Activated T-cell treated with anti-CD3 and anti-CD28 coated beads for 4 hours (primary cell): Measurements from ENCODE around the gene DNAJA3.
"Not testable (repeated sequence)": the region's sequence is repeated elsewhere in the genome, so short reads cannot be mapped to it uniquely, and the experiment has no call there.

Source experiments
- DNase-seq: peaks from one replicate; pipeline ENCODE4 v3.0.0-alpha.2; 2020

The DNAJA3 gene

GRCh38 chr16:4388271-4389021, 37.2 kb upstream of the DNAJA3 start:
- no peak for DNase-seq

- DNase-seq: no peak
Measured at GRCh38 chr16:4389051-4389955, 36.4 kb upstream of the DNAJA3 start.

- no peak for DNase-seq
Measured at GRCh38 chr16:4390266-4391260, 35.1 kb upstream of the DNAJA3 start.

GRCh38 chr16:4391631-4392381, 33.9 kb upstream of the DNAJA3 start:
- no peak for DNase-seq

- DNase-seq: no peak
Measured at GRCh38 chr16:4392382-4393239, 33.1 kb upstream of the DNAJA3 start.

GRCh38 chr16:4393240-4393600, 32.4 kb upstream of the DNAJA3 start:
- DNase-seq: no peak

GRCh38 chr16:4393850-4394249, 31.8 kb upstream of the DNAJA3 start:
- not testable (repeated sequence) for DNase-seq

- DNase-seq: no peak
Measured at GRCh38 chr16:4395055-4395726, 30.5 kb upstream of the DNAJA3 start.

GRCh38 chr16:4399001-4399730, 26.5 kb upstream of the DNAJA3 start:
- DNase-seq: no peak

- no peak for DNase-seq
Measured at GRCh38 chr16:4401094-4401501, 24.6 kb upstream of the DNAJA3 start.

GRCh38 chr16:4401510-4401909, 24.2 kb upstream of the DNAJA3 start:
- no peak for DNase-seq

GRCh38 chr16:4402439-4403132, 23.1 kb upstream of the DNAJA3 start:
- peak; percentile 53 for DNase-seq

- no peak for DNase-seq
Measured at GRCh38 chr16:4403133-4403949, 22.3 kb upstream of the DNAJA3 start.

- no peak for DNase-seq
Measured at GRCh38 chr16:4404247-4404966, 21.3 kb upstream of the DNAJA3 start.

- DNase-seq: no peak
Measured at GRCh38 chr16:4404967-4405696, 20.5 kb upstream of the DNAJA3 start.

- no peak for DNase-seq
Measured at GRCh38 chr16:4407543-4408322, 17.9 kb upstream of the DNAJA3 start.
